Measurements from ENCODE around the gene CST11. TPM values are rescaled to one million over a fixed set of nuclear protein-coding genes. Genes with fewer than 3 reads are reported as not detected.

The CST11 gene
- total RNA-seq (not detected), polyA plus RNA-seq (not detected)

GRCh38 chr20:23452776-23453175, at the start of gene CST11:
TSS of gene CST11 (minus strand) at chr20:23452876. CDS start at chr20:23452811, 65 bp downstream.
- no peak for TF ChIP-seq CTCF (IDR thresholded peaks at IDR 0.05)
- Histone ChIP-seq H3K27ac (no peak within 1 kb of the TSS), H3K27me3 (no peaks in the 10 kb centered on the region), H3K4me1 (no peaks in the 10 kb centered on the region), H3K36me3 (no peaks in the 10 kb centered on the region), H3K9me3 (no peaks in the 10 kb centered on the region), H3K4me3 (no peak within 1 kb of the TSS)
- DNase-seq (no peak), ATAC-seq (no peak), FAIRE-seq (no peak)
- WGBS, 2 donors = 29 to 34% methylated on average over 4 of the region's 4 CpGs
- intact Hi-C loops (cut with DNase I) = no loop called here

GRCh38 chr20:23501926-23502325, 49.2 kb upstream of the CST11 start:
- no peak for TF ChIP-seq CTCF (IDR thresholded peaks at IDR 0.05)
- no peak overlapping the region for H3K4me3 ChIP-seq
- no peaks in the 10 kb centered on the region for H3K36me3 ChIP-seq
- H3K27ac ChIP-seq = no peak overlapping the region
- no peaks in the 10 kb centered on the region for H3K9me3 ChIP-seq
- intact Hi-C loops (cut with DNase I) = no loop called here
- 63 to 87% methylated on average over 4 of the region's 4 CpGs for WGBS, 2 donors
- no peaks in the 10 kb centered on the region for H3K4me1 ChIP-seq
- no peaks in the 10 kb centered on the region for H3K27me3 ChIP-seq
- ATAC-seq (no peak), FAIRE-seq (no peak), DNase-seq (no peak)

- no peak for FAIRE-seq
These were observed 44.9 kb upstream of the CST11 start for GRCh38 chr20:23497536-23497935.

GRCh38 chr20:23493172-23493772, 40.6 kb upstream of the CST11 start:
- intact Hi-C loops (cut with DNase I) = no loop called here
- Histone ChIP-seq H3K9me3 (no peaks in the 10 kb centered on the region), H3K36me3 (no peaks in the 10 kb centered on the region), H3K4me3 (no peak overlapping the region), H3K27me3 (no peaks in the 10 kb centered on the region), H3K4me1 (no peaks in the 10 kb centered on the region), H3K27ac (no peak overlapping the region)
- ATAC-seq (no peak), FAIRE-seq (no peak), DNase-seq (no peak)
- TF ChIP-seq CTCF (IDR thresholded peaks at IDR 0.05) = no peak
- WGBS, 2 donors = 58 to 68% methylated on average over 3 of the region's 3 CpGs

More at GRCh38 chr20:23497536-23497935, 44.9 kb upstream of the CST11 start:
- Histone ChIP-seq H3K27ac (no peak overlapping the region), H3K27me3 (no peaks in the 10 kb centered on the region), H3K36me3 (no peaks in the 10 kb centered on the region), H3K4me1 (no peaks in the 10 kb centered on the region), H3K9me3 (no peaks in the 10 kb centered on the region), H3K4me3 (no peak overlapping the region)
- no peak for DNase-seq
- intact Hi-C loops (cut with DNase I) = no loop called here
- TF ChIP-seq CTCF (IDR thresholded peaks at IDR 0.05) = no peak
- no peak for ATAC-seq
- WGBS, 2 donors = 49 to 82% methylated on average over 1 of the region's 1 CpG

- ATAC-seq = no peak
- DNase-seq = no peak
- Histone ChIP-seq H3K27ac (no peak overlapping the region), H3K9me3 (no peaks in the 10 kb centered on the region), H3K4me3 (no peak overlapping the region), H3K4me1 (no peaks in the 10 kb centered on the region), H3K27me3 (no peaks in the 10 kb centered on the region), H3K36me3 (no peaks in the 10 kb centered on the region)
- no peak for FAIRE-seq
- intact Hi-C loops (cut with DNase I) = no loop called here
- TF ChIP-seq CTCF (IDR thresholded peaks at IDR 0.05) = no peak
These were observed 39.6 kb upstream of the CST11 start for GRCh38 chr20:23492292-23492691.

All from pancreas (tissue), 10 donors.